ENCODE data around the gene FBXW7.

Gene FBXW7

GRCh38 chr4:152321398-152321797 lies 214.5 kb downstream of the FBXW7 start:
- no peaks in the 10 kb centered on the region for H3K27me3 ChIP-seq
- no peak for TF ChIP-seq CTCF (IDR thresholded peaks at IDR 0.05)
- peaks cover 0 to 9% (median 0%) of the 10 kb centered on the region in 4 donors for H3K4me1 ChIP-seq
- no peak overlapping the region for H3K27ac ChIP-seq
- DNase-seq, result no peak
- intact Hi-C loops (cut with DNase I; ENCODE audit: low total_unique reads), result no loop called here
- H3K4me3 ChIP-seq, result no peak overlapping the region
- H3K9me3 ChIP-seq, result no peaks in the 10 kb centered on the region
- H3K36me3 ChIP-seq, result peaks cover 19 to 28% (median 28%) of the 10 kb centered on the region in 3 donors

GRCh38 chr4:152316969-152317368 lies 218.9 kb downstream of the FBXW7 start:
- TF ChIP-seq CTCF (IDR thresholded peaks at IDR 0.05), result no peak
- Histone ChIP-seq H3K27me3 (no peaks in the 10 kb centered on the region), H3K27ac (no peak overlapping the region), H3K4me3 (no peak overlapping the region), H3K4me1 (peaks cover 0 to 11% (median 0%) of the 10 kb centered on the region in 4 donors), H3K9me3 (no peaks in the 10 kb centered on the region), H3K36me3 (peaks cover 0 to 3% (median 0%) of the 10 kb centered on the region in 3 donors)
- no peak for DNase-seq
- intact Hi-C loops (cut with DNase I; ENCODE audit: low total_unique reads), result no loop called here

- Histone ChIP-seq H3K27me3 (no peaks in the 10 kb centered on the region), H3K36me3 (no peaks in the 10 kb centered on the region), H3K4me1 (no peaks in the 10 kb centered on the region), H3K27ac (no peak overlapping the region), H3K4me3 (no peak overlapping the region), H3K9me3 (no peaks in the 10 kb centered on the region)
- no peak for TF ChIP-seq CTCF (IDR thresholded peaks at IDR 0.05)
- intact Hi-C loops (cut with DNase I; ENCODE audit: low total_unique reads), result no loop called here
- no peak for DNase-seq
These were observed 225.6 kb downstream of the FBXW7 start for GRCh38 chr4:152310257-152310656.

- no peak for TF ChIP-seq CTCF (IDR thresholded peaks at IDR 0.05)
- Histone ChIP-seq H3K27ac (no peak overlapping the region), H3K4me3 (no peak overlapping the region), H3K27me3 (no peaks in the 10 kb centered on the region), H3K36me3 (no peaks in the 10 kb centered on the region), H3K4me1 (no peaks in the 10 kb centered on the region), H3K9me3 (no peaks in the 10 kb centered on the region)
- intact Hi-C loops (cut with DNase I; ENCODE audit: low total_unique reads), result no loop called here
- no peak for DNase-seq
These were observed 226.5 kb downstream of the FBXW7 start for GRCh38 chr4:152309418-152309817.

- TF ChIP-seq CTCF (IDR thresholded peaks at IDR 0.05), result no peak
- no peaks in the 10 kb centered on the region for H3K36me3 ChIP-seq
- intact Hi-C loops (cut with DNase I; ENCODE audit: low total_unique reads), result no loop called here
- H3K9me3 ChIP-seq, result no peaks in the 10 kb centered on the region
- no peaks in the 10 kb centered on the region for H3K27me3 ChIP-seq
- no peaks in the 10 kb centered on the region for H3K4me1 ChIP-seq
- no peak for DNase-seq
- no peak overlapping the region for H3K4me3 ChIP-seq
- no peak overlapping the region for H3K27ac ChIP-seq
These were observed 226.9 kb downstream of the FBXW7 start for GRCh38 chr4:152308951-152309350.

- Histone ChIP-seq H3K36me3 (no peaks in the 10 kb centered on the region), H3K4me3 (no peak overlapping the region), H3K4me1 (no peaks in the 10 kb centered on the region), H3K9me3 (no peaks in the 10 kb centered on the region), H3K27me3 (no peaks in the 10 kb centered on the region), H3K27ac (no peak overlapping the region)
- intact Hi-C loops (cut with DNase I; ENCODE audit: low total_unique reads), result no loop called here
- TF ChIP-seq CTCF (IDR thresholded peaks at IDR 0.05), result no peak
- DNase-seq, result no peak
These were observed 228.2 kb downstream of the FBXW7 start for GRCh38 chr4:152307669-152308068.
